ENCODE results near the gene CSNK1G1.

CSNK1G1 gene

GRCh38 chr15:64191971-64192830 lies 163.8 kb downstream of the CSNK1G1 start:
- no peak for DNase-seq (ENCODE audit: low spot score)

- no peak for DNase-seq (ENCODE audit: low spot score)
These were observed 168.4 kb downstream of the CSNK1G1 start for GRCh38 chr15:64187396-64188191.

- no peak for DNase-seq (ENCODE audit: low spot score)
These were observed 170.6 kb downstream of the CSNK1G1 start for GRCh38 chr15:64185146-64185911.

GRCh38 chr15:64182859-64183370 lies 173.1 kb downstream of the CSNK1G1 start:
- no peak for DNase-seq (ENCODE audit: low spot score)

GRCh38 chr15:64180235-64180824 lies 175.6 kb downstream of the CSNK1G1 start:
- DNase-seq (ENCODE audit: low spot score): peak; percentile 42

- no peak for DNase-seq (ENCODE audit: low spot score)
These were observed 189.7 kb downstream of the CSNK1G1 start for GRCh38 chr15:64166102-64166890.

- no peak for DNase-seq (ENCODE audit: low spot score)
These were observed 191.5 kb downstream of the CSNK1G1 start for GRCh38 chr15:64164436-64164835.

- DNase-seq (ENCODE audit: low spot score): no peak
These were observed 192.2 kb downstream of the CSNK1G1 start for GRCh38 chr15:64163659-64164362.

GRCh38 chr15:64162869-64163658 lies 192.9 kb downstream of the CSNK1G1 start, which contains the start of gene PPIB:
PPIB (minus strand) TSS chr15:64163022; CDS start chr15:64162986, 36 bp downstream.
- DNase-seq (ENCODE audit: low spot score): peak; percentile 97

- no peak for DNase-seq (ENCODE audit: low spot score)
These were observed 193.5 kb downstream of the CSNK1G1 start for GRCh38 chr15:64162478-64162868.

- no peak for DNase-seq (ENCODE audit: low spot score)
These were observed 194.1 kb downstream of the CSNK1G1 start for GRCh38 chr15:64161688-64162477.

GRCh38 chr15:64158363-64159134 lies 197.4 kb downstream of the CSNK1G1 start:
- no peak for DNase-seq (ENCODE audit: low spot score)

GRCh38 chr15:64157599-64158125 lies 198.3 kb downstream of the CSNK1G1 start:
- DNase-seq (ENCODE audit: low spot score): no peak

- no peak for DNase-seq (ENCODE audit: low spot score)
These were observed 199.2 kb downstream of the CSNK1G1 start for GRCh38 chr15:64156652-64157331.

- DNase-seq (ENCODE audit: low spot score): no peak
These were observed 199.9 kb downstream of the CSNK1G1 start for GRCh38 chr15:64155802-64156651.
